Keratinocyte (primary cell): ENCODE data around the gene HLA-DPB1. TPM values are rescaled to one million over a fixed set of nuclear protein-coding genes. Genes with fewer than 3 reads are reported as not detected.

ENCODE experiments used
- DNase-seq: peaks from one replicate; pipeline ENCODE4 v3.0.0-alpha.2; 2011; ENCODE audit warnings: low read depth, missing footprints, low spot score
- FAIRE-seq: peaks from 2 replicates; lab custom pipeline; 2011; peaks lifted over from hg19 to GRCh38; lab: Jason Lieb, UNC
- H2AFZ ChIP-seq: 2 replicates; pipeline ENCODE4 v1.6.0; 2012; ENCODE audit warnings: low read length, control low read depth, inconsistent platforms; ENCODE audit not compliant: control insufficient read depth
- H3K27ac ChIP-seq: 2 replicates; pipeline ENCODE4 v1.5.1; 2011; ENCODE audit warnings: low read length; ENCODE audit not compliant: control insufficient read depth, insufficient read depth
- H3K27me3 ChIP-seq: 3 replicates; pipeline ENCODE4 v1.6.0; 2011; ENCODE audit warnings: low read length; ENCODE audit not compliant: control insufficient read depth, insufficient read depth; ENCODE audit errors: extremely low read depth
- H3K36me3 ChIP-seq, 2 experiments: 2 replicates in 1 of 2; 3 replicates in 1 of 2; pipeline ENCODE4 v1.5.1; 2011; ENCODE audit warnings: low read length in 2 of 2, mild to moderate bottlenecking in 1 of 2; ENCODE audit not compliant: control insufficient read depth in 2 of 2, insufficient read depth in 2 of 2; ENCODE audit errors: extremely low read depth in 1 of 2
- H3K4me1 ChIP-seq: 3 replicates; pipeline ENCODE4 v1.5.1; 2011; ENCODE audit warnings: low read length; ENCODE audit not compliant: control insufficient read depth, insufficient read depth; ENCODE audit errors: extremely low read depth
- H3K4me2 ChIP-seq: 3 replicates; pipeline ENCODE4 v1.6.0; 2011; ENCODE audit warnings: low read depth, low read length; ENCODE audit not compliant: control insufficient read depth, insufficient read depth; ENCODE audit errors: extremely low read depth
- H3K4me3 ChIP-seq, 3 experiments: fragments of 200-600 bp in 1 of 3; sonication (generic) in 1 of 3; 2 replicates in 2 of 3; 3 replicates in 1 of 3; pipeline ENCODE4 v1.5.1; 2011 to 2016; ENCODE audit warnings: low read length in 3 of 3, mild to moderate bottlenecking in 3 of 3, control low read depth in 2 of 3, inconsistent platforms in 1 of 3, low read depth in 1 of 3, mixed read lengths in 1 of 3, mixed run types in 1 of 3, moderate library complexity in 1 of 3; ENCODE audit not compliant: control insufficient read depth in 2 of 3, insufficient read depth in 2 of 3; ENCODE audit errors: extremely low read depth in 1 of 3
- H3K79me2 ChIP-seq: 2 replicates; pipeline ENCODE4 v1.6.0; 2012; ENCODE audit warnings: low read length; ENCODE audit not compliant: control insufficient read depth, insufficient read depth
- H3K9ac ChIP-seq: 3 replicates; pipeline ENCODE4 v1.6.0; 2011; ENCODE audit warnings: low read length; ENCODE audit not compliant: control insufficient read depth, insufficient read depth; ENCODE audit errors: extremely low read depth
- H3K9me1 ChIP-seq: 3 replicates; pipeline ENCODE4 v1.6.0; 2011; ENCODE audit warnings: low read length; ENCODE audit not compliant: control insufficient read depth, insufficient read depth; ENCODE audit errors: extremely low read depth
- H3K9me3 ChIP-seq: 2 replicates; pipeline ENCODE4 v1.5.1; 2012; ENCODE audit warnings: low read depth, low read length; ENCODE audit not compliant: control insufficient read depth
- H4K20me1 ChIP-seq: 3 replicates; pipeline ENCODE4 v1.6.0; 2011; ENCODE audit warnings: low read length; ENCODE audit not compliant: control insufficient read depth, insufficient read depth; ENCODE audit errors: extremely low read depth
- EZH2 ChIP-seq: IDR thresholded peaks from one replicate; pipeline ENCODE4 v1.6.1; 2012; ENCODE audit warnings: inconsistent platforms, mild to moderate bottlenecking, low read length, moderate library complexity
- dilution Hi-C: fragments of 300-500 bp; cut with MboI; formaldehyde crosslinking; loops from one replicate; pipeline ENCODE4 v1.7.0; 2020; ENCODE audit warnings: low sequenced_read_pairs; ENCODE audit not compliant: extremely low pct_ligation_motif_present
- polyA plus RNA-seq, 5 experiments: library from polyadenylated mRNA; depleted of rRNA in 3 of 5; stranded (reverse) in 3 of 5; stranded (forward) in 1 of 5; unstranded in 1 of 5; fragments of >200 nt; gene quantifications; 1 replicate in 1 of 5; 2 replicates in 3 of 5; 3 replicates in 1 of 5; pipeline versions ENCODE4 v1.2.1 to v1.2.3, GENCODE V29; 2011 to 2012; ENCODE audit warnings: missing spikeins in 2 of 5, low read depth in 1 of 5, low replicate concordance in 1 of 5
- TF ChIP-seq, protein P1 (sequence below), 3 experiments: IDR thresholded peaks in 1 of 3; conservative IDR thresholded peaks in 1 of 3; optimal IDR thresholded peaks in 1 of 3; 2 replicates in 2 of 3; 3 replicates in 1 of 3; pipeline versions ENCODE3 to v1.5.1; 2011; ENCODE audit warnings: low read length in 3 of 3, mild to moderate bottlenecking in 3 of 3, moderate library complexity in 2 of 3, control low read depth in 1 of 3, inconsistent platforms in 1 of 3; ENCODE audit not compliant: insufficient read depth in 2 of 3; ENCODE audit errors: extremely low read depth in 1 of 3

The HLA-DPB1 gene
- polyA plus RNA-seq, 1 donor (not counting 4 experiments of a cell fraction or from before 2014, with no cell fraction given): 0.13 TPM

DNA sequence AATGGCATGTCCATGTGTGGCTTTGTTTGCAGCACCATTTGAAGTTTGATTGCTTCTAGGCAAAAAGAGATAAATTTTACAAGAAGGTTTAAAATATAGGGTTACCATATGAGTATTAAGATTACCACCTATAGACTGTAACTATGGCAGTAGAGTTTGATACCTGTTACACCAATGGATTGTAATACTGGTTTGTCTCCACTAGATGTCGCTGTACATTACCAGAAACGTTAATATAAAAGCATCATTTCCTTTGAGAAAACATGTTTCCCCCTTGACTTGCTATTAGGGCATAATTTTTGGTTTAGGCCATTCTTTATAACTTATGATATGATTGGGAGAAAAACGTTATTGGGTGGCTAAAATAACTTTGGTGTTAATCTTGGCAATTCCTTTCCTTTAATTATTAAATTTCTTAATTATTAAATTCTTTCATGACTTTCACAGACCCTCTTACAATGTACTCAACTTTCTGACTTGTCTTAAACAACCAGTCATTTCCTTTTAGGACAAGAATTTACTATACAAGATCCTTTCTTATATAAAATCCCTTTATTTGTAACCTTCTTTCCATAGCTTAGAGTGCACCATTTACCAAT, 42.8 kb downstream of the HLA-DPB1 start:
- Histone ChIP-seq H3K36me3 (no peaks in the 10 kb centered on the region), H3K9me1 (no peaks in the 10 kb centered on the region), H3K27me3 (peaks cover 37% of the 10 kb centered on the region), H3K9ac (no peak overlapping the region), H3K4me1 (no peaks in the 10 kb centered on the region), H3K79me2 (no peaks in the 10 kb centered on the region), H2AFZ (no peak overlapping the region), H3K27ac (no peak overlapping the region), H3K9me3 (no peaks in the 10 kb centered on the region), H4K20me1 (no peaks in the 10 kb centered on the region), H3K4me3 (no peak overlapping the region), H3K4me2 (no peak overlapping the region)
- dilution Hi-C loops: no loop called here
- FAIRE-seq (peak; percentile 70), DNase-seq (no peak)
- TF ChIP-seq EZH2: no peak
- TF ChIP-seq, protein P1, sequence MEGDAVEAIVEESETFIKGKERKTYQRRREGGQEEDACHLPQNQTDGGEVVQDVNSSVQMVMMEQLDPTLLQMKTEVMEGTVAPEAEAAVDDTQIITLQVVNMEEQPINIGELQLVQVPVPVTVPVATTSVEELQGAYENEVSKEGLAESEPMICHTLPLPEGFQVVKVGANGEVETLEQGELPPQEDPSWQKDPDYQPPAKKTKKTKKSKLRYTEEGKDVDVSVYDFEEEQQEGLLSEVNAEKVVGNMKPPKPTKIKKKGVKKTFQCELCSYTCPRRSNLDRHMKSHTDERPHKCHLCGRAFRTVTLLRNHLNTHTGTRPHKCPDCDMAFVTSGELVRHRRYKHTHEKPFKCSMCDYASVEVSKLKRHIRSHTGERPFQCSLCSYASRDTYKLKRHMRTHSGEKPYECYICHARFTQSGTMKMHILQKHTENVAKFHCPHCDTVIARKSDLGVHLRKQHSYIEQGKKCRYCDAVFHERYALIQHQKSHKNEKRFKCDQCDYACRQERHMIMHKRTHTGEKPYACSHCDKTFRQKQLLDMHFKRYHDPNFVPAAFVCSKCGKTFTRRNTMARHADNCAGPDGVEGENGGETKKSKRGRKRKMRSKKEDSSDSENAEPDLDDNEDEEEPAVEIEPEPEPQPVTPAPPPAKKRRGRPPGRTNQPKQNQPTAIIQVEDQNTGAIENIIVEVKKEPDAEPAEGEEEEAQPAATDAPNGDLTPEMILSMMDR (optimal IDR thresholded peaks at IDR 0.05 in 1 of 3, IDR thresholded peaks at IDR 0.05 in 1 of 3, conservative IDR thresholded peaks at IDR 0.05 in 1 of 3; ENCODE audit: extremely low read depth in 1 of 3, insufficient read depth in 2 of 3, low read length in 3 of 3): peak in 2 of 3 experiments; percentile 32 to 58

DNA sequence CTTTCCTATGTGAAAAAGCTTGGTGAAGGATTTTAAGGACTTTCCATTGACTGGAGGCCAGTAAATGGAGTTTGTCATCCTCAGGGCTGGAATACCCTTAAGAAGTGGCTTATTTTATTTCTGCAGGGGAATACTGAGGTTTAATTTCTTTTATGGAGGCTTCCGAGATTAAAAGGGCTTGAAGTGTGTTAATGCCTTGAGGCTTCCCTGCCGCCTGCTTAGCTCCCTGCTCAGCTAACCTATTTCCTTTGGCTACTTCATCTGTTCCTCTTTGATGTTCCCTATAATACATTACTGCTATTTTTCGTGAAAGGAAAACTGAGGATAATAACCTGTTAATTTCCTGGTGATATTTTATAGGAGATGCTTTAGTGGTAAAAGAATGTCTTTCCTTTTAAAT, 44.2 kb downstream of the HLA-DPB1 start:
- H3K79me2 ChIP-seq: no peaks in the 10 kb centered on the region
- DNase-seq (no peak), FAIRE-seq (no peak)
- no peaks in the 10 kb centered on the region for H3K9me3 ChIP-seq
- no peak overlapping the region for H3K4me3 ChIP-seq
- no peak overlapping the region for H3K27ac ChIP-seq
- no peak overlapping the region for H3K9ac ChIP-seq
- H3K36me3 ChIP-seq: no peaks in the 10 kb centered on the region
- no peaks in the 10 kb centered on the region for H3K4me1 ChIP-seq
- H3K4me2 ChIP-seq: no peak overlapping the region
- peaks cover 33% of the 10 kb centered on the region for H3K27me3 ChIP-seq
- no peak overlapping the region for H2AFZ ChIP-seq
- no peaks in the 10 kb centered on the region for H4K20me1 ChIP-seq
- no peak for TF ChIP-seq EZH2
- TF ChIP-seq, protein P1 (optimal IDR thresholded peaks at IDR 0.05 in 1 of 3, IDR thresholded peaks at IDR 0.05 in 1 of 3, conservative IDR thresholded peaks at IDR 0.05 in 1 of 3; ENCODE audit: extremely low read depth in 1 of 3, insufficient read depth in 2 of 3, low read length in 3 of 3): no peak
- H3K9me1 ChIP-seq: no peaks in the 10 kb centered on the region
- dilution Hi-C loops: no loop called here
